HepG2 (cell line): ENCODE data around the gene MAP3K8.

ENCODE experiments used
- CTCF ChIP-seq: sonication (generic); formaldehyde crosslinking; IDR thresholded peaks from 2 replicates; pipeline ENCODE4 v1.5.0; 2020; ENCODE audit warnings: mild to moderate bottlenecking, missing genetic modification reagents, moderate library complexity
- MTA3 ChIP-seq: sonication (generic); formaldehyde crosslinking; IDR thresholded peaks from 2 replicates; pipeline ENCODE4 v1.4.0; 2020; ENCODE audit warnings: missing genetic modification reagents

- TF ChIP-seq MTA3 = no peak
- TF ChIP-seq CTCF = no peak
Observed at GRCh38 chr10:30490289-30491000, 56.5 kb downstream of the MAP3K8 start.
